ENCODE data around the gene TARBP1. TPM values are rescaled to one million over a fixed set of nuclear protein-coding genes. Genes with fewer than 3 reads are reported as not detected.
A peak's percentile ranks its signal among the peaks of the same experiment; 100 is the strongest.

The TARBP1 gene
- total and polyA plus RNA-seq, 2 of the 13 experiments (the other 11 are each of a cell fraction or from before 2014, with no cell fraction given), result 37.7 to 67.0 TPM

DNA sequence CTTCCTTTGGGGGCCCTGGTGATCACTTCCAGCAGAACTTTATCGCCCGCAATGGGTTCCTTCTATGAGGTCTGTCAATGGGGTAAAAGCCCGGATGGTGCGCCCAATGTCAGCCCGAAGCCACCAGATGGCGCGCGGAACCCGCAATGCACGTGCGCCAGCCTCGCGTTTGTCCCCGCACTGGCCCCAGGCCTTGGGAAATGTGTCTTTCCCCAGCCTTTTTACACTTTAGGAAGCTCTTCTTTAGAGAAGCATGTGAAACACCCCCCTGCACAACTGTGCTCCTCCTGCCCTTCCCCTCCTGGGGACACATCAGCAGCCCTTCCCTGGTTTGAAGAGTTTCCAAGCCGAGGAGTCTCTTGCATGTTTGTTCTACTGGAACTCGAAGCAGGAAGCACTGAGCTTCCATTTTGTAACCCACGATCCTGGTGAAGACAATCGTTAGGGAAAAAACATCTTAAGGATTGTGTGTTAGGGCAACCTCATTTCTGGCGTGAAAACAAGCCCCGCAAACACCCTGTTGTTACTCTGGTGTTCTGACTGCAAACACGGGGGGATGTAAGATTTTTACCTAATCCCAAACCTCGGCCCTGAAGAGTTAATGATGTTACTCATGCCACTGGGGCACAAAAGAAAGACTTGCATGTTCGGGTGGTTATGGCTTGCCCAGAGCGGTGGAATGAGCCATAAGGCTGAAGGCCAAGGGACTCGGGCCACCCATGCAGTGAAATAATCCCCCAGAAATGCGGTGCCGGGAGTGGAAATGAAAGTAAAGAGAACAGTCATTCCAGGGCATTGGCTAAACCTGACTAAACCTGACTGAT, 20.4 kb upstream of the TARBP1 start:
- DNase-seq (ENCODE audit: low spot score), result peak; percentile 65
- peak; percentile 99 for ATAC-seq
- WGBS (ENCODE audit: low lambda C conversion rate), result 46% methylated on average over 23 of the region's 27 CpGs
- POLR2A ChIA-PET, result interaction anchor here (0.6 to 2.7 kb wide), 22 partner anchors 9 to 586 kb away, joined by 3 to 22 read pairs (median 5); partner anchors contain the start of gene IRF2BP2
- no peaks in the 10 kb centered on the region for H3K36me3 ChIP-seq (replicated peaks in 1 of 2; ENCODE audit: control insufficient read depth in 1 of 2, insufficient read depth in 2 of 2, low read length in 2 of 2)
- H2AFZ ChIP-seq (ENCODE audit: low read length), result peak overlapping the region; percentile 89
- peak overlapping the region; percentile 48; the same call in 1 of the 2 replicates for H3K9ac ChIP-seq (ENCODE audit: insufficient read depth, low read depth, low read length)
- H4K20me1 ChIP-seq (ENCODE audit: insufficient read depth, low read length), result no peaks in the 10 kb centered on the region
- no peaks in the 10 kb centered on the region for H3K9me3 ChIP-seq (ENCODE audit: low read length)
- H3K79me2 ChIP-seq (ENCODE audit: insufficient read depth, low read length), result no peaks in the 10 kb centered on the region
- peaks cover 61% of the 10 kb centered on the region for H3K4me1 ChIP-seq (ENCODE audit: insufficient read depth, low read length)
- peak overlapping the region; percentile 50 for H3K27ac ChIP-seq (ENCODE audit: extremely low read length, insufficient read depth, low read length)
- CTCF ChIA-PET (ENCODE audit: low intra/inter-chr PET ratio, low total read pairs), result interaction anchor here (1.2 to 1.5 kb wide), 2 partner anchors 584 to 594 kb away, joined by 3 to 9 read pairs; no protein-coding TSS in a partner anchor
- in situ Hi-C loops (cut with HindIII; ENCODE audit: extremely low pct_ligation_motif_present, low pct_unique_long_range_greater_than_20kb) (loop anchor here (5.0 to 10.0 kb wide), 5 partner anchors 98 to 593 kb away; no protein-coding TSS in a partner anchor), intact Hi-C loops (cut with micrococcal nuclease; ENCODE audit: unreplicated experiment) (loop anchor here (1.0 to 10.0 kb wide), 9 partner anchors 45 to 663 kb away; partner anchors contain the start of gene RBM34)
- H3K4me2 ChIP-seq (ENCODE audit: low read depth, low read length), result peak overlapping the region; percentile 60
- H3K27me3 ChIP-seq (ENCODE audit: control insufficient read depth in 1 of 2, insufficient read depth in 2 of 2, low read length in 2 of 2), result no peaks in the 10 kb centered on the region
- H3K4me3 ChIP-seq (replicated peaks in 1 of 3; ENCODE audit: insufficient read depth in 1 of 3, low read depth in 2 of 3, low read length in 3 of 3), result 0 out of 6 replicates have a peak overlapping the region, but pooled peaks of 1 of the 3 experiments have one; percentile 8
- FAIRE-seq, result peak; percentile 78
- no TSS peak for BruUV-seq (replicated peaks)
- TF ChIP-seq, protein P1, sequence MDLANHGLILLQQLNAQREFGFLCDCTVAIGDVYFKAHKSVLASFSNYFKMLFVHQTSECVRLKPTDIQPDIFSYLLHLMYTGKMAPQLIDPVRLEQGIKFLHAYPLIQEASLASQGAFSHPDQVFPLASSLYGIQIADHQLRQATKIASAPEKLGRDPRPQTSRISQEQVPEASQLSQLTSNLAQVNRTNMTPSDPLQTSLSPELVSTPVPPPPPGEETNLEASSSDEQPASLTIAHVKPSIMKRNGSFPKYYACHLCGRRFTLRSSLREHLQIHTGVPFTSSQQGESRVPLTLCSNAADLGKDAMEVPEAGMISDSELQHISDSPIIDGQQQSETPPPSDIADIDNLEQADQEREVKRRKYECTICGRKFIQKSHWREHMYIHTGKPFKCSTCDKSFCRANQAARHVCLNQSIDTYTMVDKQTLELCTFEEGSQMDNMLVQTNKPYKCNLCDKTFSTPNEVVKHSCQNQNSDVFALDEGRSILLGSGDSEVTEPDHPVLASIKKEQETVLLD (CRISPR knock-in tag; IDR thresholded peaks at IDR 0.05; ENCODE audit: low read depth), result no peak
- TF ChIP-seq PITX1 (CRISPR knock-in tag; IDR thresholded peaks at IDR 0.05) (peak; percentile 39; the same call in 1 of the 2 replicates), IRF2 (CRISPR knock-in tag; IDR thresholded peaks at IDR 0.05) (peak; percentile 77), POGZ (CRISPR knock-in tag; IDR thresholded peaks at IDR 0.05) (peak; percentile 73), CBX5 (CRISPR knock-in tag; IDR thresholded peaks at IDR 0.05; ENCODE audit: borderline replicate concordance) (peak; percentile 54; the same call in 1 of the 2 replicates), ARID2 (CRISPR knock-in tag; IDR thresholded peaks at IDR 0.05; ENCODE audit: borderline replicate concordance) (peak; percentile 92; the same call in 1 of the 2 replicates), ZNF484 (CRISPR knock-in tag; IDR thresholded peaks at IDR 0.05; ENCODE audit: borderline replicate concordance, low read depth) (no peak), RFXANK (CRISPR knock-in tag; IDR thresholded peaks at IDR 0.05) (peak; percentile 46; the same call in 1 of the 2 replicates), MEIS2 (CRISPR knock-in tag; IDR thresholded peaks at IDR 0.05) (0 out of 2 replicates have a peak, but pooled peaks have one; percentile 24), NFKBIZ (CRISPR knock-in tag; IDR thresholded peaks at IDR 0.05) (0 out of 2 replicates have a peak, but pooled peaks have one; percentile 42)
- TF ChIP-seq, protein P2, sequence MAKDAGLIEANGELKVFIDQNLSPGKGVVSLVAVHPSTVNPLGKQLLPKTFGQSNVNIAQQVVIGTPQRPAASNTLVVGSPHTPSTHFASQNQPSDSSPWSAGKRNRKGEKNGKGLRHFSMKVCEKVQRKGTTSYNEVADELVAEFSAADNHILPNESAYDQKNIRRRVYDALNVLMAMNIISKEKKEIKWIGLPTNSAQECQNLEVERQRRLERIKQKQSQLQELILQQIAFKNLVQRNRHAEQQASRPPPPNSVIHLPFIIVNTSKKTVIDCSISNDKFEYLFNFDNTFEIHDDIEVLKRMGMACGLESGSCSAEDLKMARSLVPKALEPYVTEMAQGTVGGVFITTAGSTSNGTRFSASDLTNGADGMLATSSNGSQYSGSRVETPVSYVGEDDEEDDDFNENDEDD (CRISPR knock-in tag; IDR thresholded peaks at IDR 0.05; ENCODE audit: borderline replicate concordance), result peak; percentile 71; the same call in 1 of the 2 replicates
- TF ChIP-seq, protein P3, sequence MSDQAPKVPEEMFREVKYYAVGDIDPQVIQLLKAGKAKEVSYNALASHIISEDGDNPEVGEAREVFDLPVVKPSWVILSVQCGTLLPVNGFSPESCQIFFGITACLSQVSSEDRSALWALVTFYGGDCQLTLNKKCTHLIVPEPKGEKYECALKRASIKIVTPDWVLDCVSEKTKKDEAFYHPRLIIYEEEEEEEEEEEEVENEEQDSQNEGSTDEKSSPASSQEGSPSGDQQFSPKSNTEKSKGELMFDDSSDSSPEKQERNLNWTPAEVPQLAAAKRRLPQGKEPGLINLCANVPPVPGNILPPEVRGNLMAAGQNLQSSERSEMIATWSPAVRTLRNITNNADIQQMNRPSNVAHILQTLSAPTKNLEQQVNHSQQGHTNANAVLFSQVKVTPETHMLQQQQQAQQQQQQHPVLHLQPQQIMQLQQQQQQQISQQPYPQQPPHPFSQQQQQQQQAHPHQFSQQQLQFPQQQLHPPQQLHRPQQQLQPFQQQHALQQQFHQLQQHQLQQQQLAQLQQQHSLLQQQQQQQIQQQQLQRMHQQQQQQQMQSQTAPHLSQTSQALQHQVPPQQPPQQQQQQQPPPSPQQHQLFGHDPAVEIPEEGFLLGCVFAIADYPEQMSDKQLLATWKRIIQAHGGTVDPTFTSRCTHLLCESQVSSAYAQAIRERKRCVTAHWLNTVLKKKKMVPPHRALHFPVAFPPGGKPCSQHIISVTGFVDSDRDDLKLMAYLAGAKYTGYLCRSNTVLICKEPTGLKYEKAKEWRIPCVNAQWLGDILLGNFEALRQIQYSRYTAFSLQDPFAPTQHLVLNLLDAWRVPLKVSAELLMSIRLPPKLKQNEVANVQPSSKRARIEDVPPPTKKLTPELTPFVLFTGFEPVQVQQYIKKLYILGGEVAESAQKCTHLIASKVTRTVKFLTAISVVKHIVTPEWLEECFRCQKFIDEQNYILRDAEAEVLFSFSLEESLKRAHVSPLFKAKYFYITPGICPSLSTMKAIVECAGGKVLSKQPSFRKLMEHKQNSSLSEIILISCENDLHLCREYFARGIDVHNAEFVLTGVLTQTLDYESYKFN (CRISPR knock-in tag; conservative IDR thresholded peaks at IDR 0.05), result peak; percentile 45; the same call in 1 of the 2 replicates
- TF ChIP-seq, protein P4, sequence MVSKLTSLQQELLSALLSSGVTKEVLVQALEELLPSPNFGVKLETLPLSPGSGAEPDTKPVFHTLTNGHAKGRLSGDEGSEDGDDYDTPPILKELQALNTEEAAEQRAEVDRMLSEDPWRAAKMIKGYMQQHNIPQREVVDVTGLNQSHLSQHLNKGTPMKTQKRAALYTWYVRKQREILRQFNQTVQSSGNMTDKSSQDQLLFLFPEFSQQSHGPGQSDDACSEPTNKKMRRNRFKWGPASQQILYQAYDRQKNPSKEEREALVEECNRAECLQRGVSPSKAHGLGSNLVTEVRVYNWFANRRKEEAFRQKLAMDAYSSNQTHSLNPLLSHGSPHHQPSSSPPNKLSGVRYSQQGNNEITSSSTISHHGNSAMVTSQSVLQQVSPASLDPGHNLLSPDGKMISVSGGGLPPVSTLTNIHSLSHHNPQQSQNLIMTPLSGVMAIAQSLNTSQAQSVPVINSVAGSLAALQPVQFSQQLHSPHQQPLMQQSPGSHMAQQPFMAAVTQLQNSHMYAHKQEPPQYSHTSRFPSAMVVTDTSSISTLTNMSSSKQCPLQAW (CRISPR knock-in tag; IDR thresholded peaks at IDR 0.05), result peak; percentile 59; the same call in 1 of the 2 replicates
